H9 (cell line): Measurements from ENCODE around the gene C13orf42. TPM values are rescaled to one million over a fixed set of nuclear protein-coding genes. Genes with fewer than 3 reads are reported as not detected.
"Not testable (repeated sequence)": the region's sequence is repeated elsewhere in the genome, so short reads cannot be mapped to it uniquely, and the experiment has no call there.

ENCODE experiments used
- DNase-seq: peaks from one replicate; pipeline ENCODE4 v3.0.0-alpha.2; 2017
- H2AFZ ChIP-seq: one replicate; pipeline ENCODE4 v1.6.1; 2013; ENCODE audit warnings: mild to moderate bottlenecking, low read length, control low read depth, moderate library complexity
- H2AK5ac ChIP-seq: 2 replicates; pipeline ENCODE4 v1.6.1; 2013; ENCODE audit warnings: low read length, control low read depth, mixed read lengths; ENCODE audit not compliant: insufficient read length
- H2BK120ac ChIP-seq: one replicate; pipeline ENCODE4 v1.6.1; 2013; ENCODE audit warnings: low read depth, mild to moderate bottlenecking, low read length, control low read depth, inconsistent platforms; ENCODE audit not compliant: poor library complexity, severe bottlenecking
- H2BK12ac ChIP-seq: 2 replicates; pipeline ENCODE4 v1.6.1; 2013; ENCODE audit warnings: low read length, control low read depth, mixed read lengths, low read depth; ENCODE audit not compliant: insufficient read length
- H2BK15ac ChIP-seq: 2 replicates; pipeline ENCODE4 v1.6.1; 2013; ENCODE audit warnings: low read depth, low read length, control low read depth
- H2BK20ac ChIP-seq: one replicate; pipeline ENCODE4 v1.6.1; 2013; ENCODE audit warnings: low read depth, mild to moderate bottlenecking, low read length, control low read depth, inconsistent platforms; ENCODE audit not compliant: poor library complexity, severe bottlenecking
- H2BK5ac ChIP-seq: 2 replicates; pipeline ENCODE4 v1.6.1; 2013; ENCODE audit warnings: low read length, control low read depth, mixed read lengths; ENCODE audit not compliant: insufficient read length
- H3K14ac ChIP-seq: 2 replicates; pipeline ENCODE4 v1.6.1; 2013; ENCODE audit warnings: low read length, control low read depth; ENCODE audit not compliant: insufficient read depth
- H3K18ac ChIP-seq: 2 replicates; pipeline ENCODE4 v1.6.1; 2013; ENCODE audit warnings: low read depth, mild to moderate bottlenecking, mixed read lengths, low read length, control low read depth; ENCODE audit not compliant: insufficient read length
- H3K23ac ChIP-seq: 2 replicates; pipeline ENCODE4 v1.6.1; 2013; ENCODE audit warnings: low read length, control low read depth, mixed read lengths, low read depth; ENCODE audit not compliant: insufficient read length
- H3K23me2 ChIP-seq: 2 replicates; pipeline ENCODE4 v1.6.1; 2013; ENCODE audit warnings: low read depth, mild to moderate bottlenecking, mixed read lengths, low read length, control low read depth; ENCODE audit not compliant: insufficient read length, poor library complexity, severe bottlenecking
- H3K27ac ChIP-seq: 2 replicates; pipeline ENCODE4 v1.5.1; 2013; ENCODE audit warnings: low read length, control low read depth, mixed read lengths, low read depth; ENCODE audit not compliant: insufficient read length
- H3K27me3 ChIP-seq: 2 replicates; pipeline ENCODE4 v1.6.1; 2013; ENCODE audit warnings: low read length, control low read depth, inconsistent platforms; ENCODE audit not compliant: insufficient read depth
- H3K4ac ChIP-seq: 2 replicates; pipeline ENCODE4 v1.6.1; 2013; ENCODE audit warnings: low read depth, mild to moderate bottlenecking, control low read depth, inconsistent platforms, low read length, moderate library complexity
- H3K4me1 ChIP-seq: 2 replicates; pipeline ENCODE4 v1.6.1; 2013; ENCODE audit warnings: low read length, control low read depth, inconsistent platforms; ENCODE audit not compliant: insufficient read depth
- H3K4me2 ChIP-seq: 2 replicates; pipeline ENCODE4 v1.6.1; 2013; ENCODE audit warnings: low read length, control low read depth, mixed read lengths; ENCODE audit not compliant: insufficient read length, insufficient read depth
- H3K56ac ChIP-seq: 2 replicates; pipeline ENCODE4 v1.6.1; 2013; ENCODE audit warnings: low read depth, mild to moderate bottlenecking, mixed read lengths, low read length, control low read depth; ENCODE audit not compliant: insufficient read length
- H3K79me1 ChIP-seq: 2 replicates; pipeline ENCODE4 v1.6.1; 2013; ENCODE audit warnings: low read depth, mild to moderate bottlenecking, moderate library complexity, low read length, control low read depth, inconsistent platforms; ENCODE audit not compliant: insufficient read depth, poor library complexity, severe bottlenecking
- H3K79me2 ChIP-seq: 2 replicates; pipeline ENCODE4 v1.6.1; 2013; ENCODE audit warnings: low read length, control low read depth, inconsistent platforms; ENCODE audit not compliant: insufficient read depth
- H3K9ac ChIP-seq: 2 replicates; pipeline ENCODE4 v1.6.1; 2013; ENCODE audit warnings: low read length, control low read depth, mixed read lengths; ENCODE audit not compliant: insufficient read length; ENCODE audit errors: extremely low read depth
- H3K9me3 ChIP-seq: one replicate; pipeline ENCODE4 v1.6.1; 2013; ENCODE audit warnings: low read depth, low read length, inconsistent platforms; ENCODE audit not compliant: control insufficient read depth
- H3T11ph ChIP-seq: one replicate; pipeline ENCODE4 v1.6.1; 2013; ENCODE audit warnings: mild to moderate bottlenecking, low read length, control low read depth, inconsistent platforms
- H4K20me1 ChIP-seq: one replicate; pipeline ENCODE4 v1.6.1; 2013; ENCODE audit not compliant: control insufficient read depth, insufficient read length, insufficient read depth
- H4K5ac ChIP-seq: 2 replicates; pipeline ENCODE4 v1.6.1; 2013; ENCODE audit warnings: low read depth, mild to moderate bottlenecking, mixed read lengths, low read length, control low read depth; ENCODE audit not compliant: insufficient read length
- H4K8ac ChIP-seq: replicated peaks from 2 replicates; pipeline ENCODE4 v1.6.1; 2013; ENCODE audit warnings: low read length, control low read depth, mixed read lengths, low read depth; ENCODE audit not compliant: insufficient read length
- H4K91ac ChIP-seq: 2 replicates; pipeline ENCODE4 v1.6.1; 2013; ENCODE audit warnings: low read depth, mild to moderate bottlenecking, moderate library complexity, mixed read lengths, low read length, control low read depth; ENCODE audit not compliant: insufficient read length
- H3K27ac Mint-ChIP-seq, 3 experiments: 2 replicates in 2 of 3; 3 replicates in 1 of 3; pipeline ENCODE4 v1.8.0; 2020 to 2021; ENCODE audit warnings: mixed read lengths in 3 of 3, mild to moderate bottlenecking in 1 of 3, moderate library complexity in 1 of 3
- H3K27me3 Mint-ChIP-seq: 2 replicates; pipeline ENCODE4 v1.8.0; 2021; ENCODE audit warnings: low read depth, mild to moderate bottlenecking, moderate library complexity, mixed read lengths
- H3K36me3 Mint-ChIP-seq, 3 experiments: 2 replicates in 2 of 3; 3 replicates in 1 of 3; pipeline ENCODE4 v1.8.0; 2020 to 2021; ENCODE audit warnings: low read depth in 3 of 3, mixed read lengths in 3 of 3; ENCODE audit not compliant: insufficient read depth in 1 of 3
- H3K4me1 Mint-ChIP-seq, 2 experiments: 2 replicates each; pipeline ENCODE4 v1.8.0; 2020; ENCODE audit warnings: mixed read lengths in 2 of 2
- H3K4me3 Mint-ChIP-seq, 2 experiments: 2 replicates in 1 of 2; 3 replicates in 1 of 2; pipeline ENCODE4 v1.8.0; 2020 to 2021; ENCODE audit warnings: mild to moderate bottlenecking in 2 of 2, mixed read lengths in 2 of 2, moderate library complexity in 1 of 2
- H3K9me3 Mint-ChIP-seq, 2 experiments: 2 replicates in 1 of 2; 3 replicates in 1 of 2; pipeline ENCODE4 v1.8.0; 2020; ENCODE audit warnings: mild to moderate bottlenecking in 2 of 2, mixed read lengths in 2 of 2, moderate library complexity in 1 of 2
- WGBS: extraction: QIAGEN DNeasy Blood & Tissue Kit; methylation state at CpG from one replicate; pipeline ENCODE4 v1.1.7; 2013; ENCODE audit warnings: missing lambda C conversion rate, low lambda C conversion rate, mixed read lengths; ENCODE audit not compliant: insufficient read length; ENCODE audit errors: extremely low coverage; 5-methylcytosine and 5-hydroxymethylcytosine counted together
- total RNA-seq: library from RNA; stranded (reverse); gene quantifications from 2 replicates; pipeline ENCODE4 v1.2.1, GENCODE V29; 2021
- TF ChIP-seq, protein P1 (sequence below): fragments of 200-600 bp; sonication (generic); conservative IDR thresholded peaks from 3 replicates; pipeline ENCODE4 v1.8.0; 2021; ENCODE audit warnings: antibody characterized with exemption, mild to moderate bottlenecking

The C13orf42 gene
- total RNA-seq, 1 experiment from 2014 or later = 16.5 TPM

DNA sequence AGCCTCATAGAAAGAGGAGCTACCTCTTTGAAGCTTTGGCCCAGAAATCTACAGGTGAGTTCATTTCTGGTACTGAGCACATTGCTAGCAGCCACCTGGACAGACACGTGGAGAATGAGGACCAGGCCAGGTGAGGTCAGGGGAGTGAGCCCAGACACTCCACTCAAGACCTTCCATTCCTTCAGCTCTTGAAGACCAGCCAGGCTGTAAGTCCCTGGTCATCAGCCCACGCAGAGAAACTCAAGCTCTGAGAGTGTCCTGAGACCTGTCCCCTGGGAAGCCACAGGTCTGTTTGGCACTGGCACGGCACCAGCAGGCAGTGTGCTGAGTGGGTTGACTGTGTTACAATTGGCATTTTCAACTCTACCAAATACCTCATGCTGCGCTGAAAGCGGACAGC is 27.4 kb downstream of the C13orf42 start:
- H3K4me2 ChIP-seq = no peak overlapping the region
- H4K5ac ChIP-seq = no peak overlapping the region
- no peak overlapping the region for H3K23ac ChIP-seq
- H3K56ac ChIP-seq = no peak overlapping the region
- WGBS = no CpG with 5 or more reads among the region's 5 CpGs
- no peaks in the 10 kb centered on the region for H3K79me1 ChIP-seq
- no peak for DNase-seq
- no peak overlapping the region for H3K14ac ChIP-seq
- no peaks in the 10 kb centered on the region for H3K27me3 ChIP-seq
- no peaks in the 10 kb centered on the region for H4K20me1 ChIP-seq
- H3K4me1 ChIP-seq = no peaks in the 10 kb centered on the region
- no peak overlapping the region for H3K4me3 Mint-ChIP-seq
- H2BK20ac ChIP-seq = no peak overlapping the region
- H2BK5ac ChIP-seq = no peak overlapping the region
- no peaks in the 10 kb centered on the region for H3K79me2 ChIP-seq
- no peak overlapping the region for H3K9ac ChIP-seq
- H3K9me3 ChIP-seq = no peaks in the 10 kb centered on the region
- no peak overlapping the region for H2BK120ac ChIP-seq
- peaks cover 31 to 63% (median 49%) of the 10 kb centered on the region in 3 experiments for H3K36me3 Mint-ChIP-seq
- no peak overlapping the region for H4K91ac ChIP-seq
- no peak overlapping the region for H3K4ac ChIP-seq
- 0 out of 4 replicates have a peak, but pooled peaks cover 0 to 4% of the 10 kb centered on the region in 2 experiments for H3K4me1 Mint-ChIP-seq
- no peak overlapping the region for H2BK12ac ChIP-seq
- no peak overlapping the region for H3T11ph ChIP-seq
- no peak overlapping the region for H3K27ac ChIP-seq
- TF ChIP-seq, protein P1, sequence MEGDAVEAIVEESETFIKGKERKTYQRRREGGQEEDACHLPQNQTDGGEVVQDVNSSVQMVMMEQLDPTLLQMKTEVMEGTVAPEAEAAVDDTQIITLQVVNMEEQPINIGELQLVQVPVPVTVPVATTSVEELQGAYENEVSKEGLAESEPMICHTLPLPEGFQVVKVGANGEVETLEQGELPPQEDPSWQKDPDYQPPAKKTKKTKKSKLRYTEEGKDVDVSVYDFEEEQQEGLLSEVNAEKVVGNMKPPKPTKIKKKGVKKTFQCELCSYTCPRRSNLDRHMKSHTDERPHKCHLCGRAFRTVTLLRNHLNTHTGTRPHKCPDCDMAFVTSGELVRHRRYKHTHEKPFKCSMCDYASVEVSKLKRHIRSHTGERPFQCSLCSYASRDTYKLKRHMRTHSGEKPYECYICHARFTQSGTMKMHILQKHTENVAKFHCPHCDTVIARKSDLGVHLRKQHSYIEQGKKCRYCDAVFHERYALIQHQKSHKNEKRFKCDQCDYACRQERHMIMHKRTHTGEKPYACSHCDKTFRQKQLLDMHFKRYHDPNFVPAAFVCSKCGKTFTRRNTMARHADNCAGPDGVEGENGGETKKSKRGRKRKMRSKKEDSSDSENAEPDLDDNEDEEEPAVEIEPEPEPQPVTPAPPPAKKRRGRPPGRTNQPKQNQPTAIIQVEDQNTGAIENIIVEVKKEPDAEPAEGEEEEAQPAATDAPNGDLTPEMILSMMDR = no peak
- H3K23me2 ChIP-seq = no peaks in the 10 kb centered on the region
- H3K9me3 Mint-ChIP-seq = peaks cover 10 to 19% of the 10 kb centered on the region in 2 experiments
- H4K8ac ChIP-seq = no peak overlapping the region
- no peak overlapping the region for H2AFZ ChIP-seq
- H2BK15ac ChIP-seq = no peak overlapping the region
- H3K27me3 Mint-ChIP-seq = no peaks in the 10 kb centered on the region
- no peak overlapping the region for H3K18ac ChIP-seq
- no peak overlapping the region for H3K27ac Mint-ChIP-seq
- no peak overlapping the region for H2AK5ac ChIP-seq

DNA sequence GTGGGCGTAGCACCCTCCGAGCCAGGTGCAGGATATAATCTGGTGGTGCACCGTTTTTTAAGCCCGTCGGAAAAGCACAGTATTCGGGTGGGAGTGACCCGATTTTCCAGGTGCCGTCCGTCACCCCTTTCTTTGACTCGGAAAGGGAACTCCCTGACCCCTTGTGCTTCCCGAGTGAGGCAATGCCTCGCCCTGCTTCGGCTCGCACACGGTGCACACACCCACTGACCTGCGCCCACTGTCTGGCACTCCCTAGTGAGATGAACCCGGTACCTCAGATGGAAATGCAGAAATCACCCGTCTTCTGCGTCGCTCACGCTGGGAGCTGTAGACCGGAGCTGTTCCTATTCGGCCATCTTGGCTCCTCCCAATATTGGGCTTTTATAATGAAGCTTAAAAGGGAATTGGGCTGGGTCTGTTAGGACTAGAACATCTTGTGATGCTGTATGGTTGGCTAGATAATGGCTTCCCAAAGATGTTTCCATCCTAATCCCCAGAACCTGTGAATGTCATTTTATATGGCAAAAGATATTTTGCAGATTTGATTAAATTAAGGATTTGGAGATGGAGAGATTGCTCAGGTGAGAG is 30.5 kb downstream of the C13orf42 start:
- H2AK5ac ChIP-seq, H3K27me3 ChIP-seq, H2BK15ac ChIP-seq, H2BK12ac ChIP-seq, H3T11ph ChIP-seq, H4K20me1 ChIP-seq, H4K91ac ChIP-seq, H2BK120ac ChIP-seq, H3K23me2 ChIP-seq, H3K4ac ChIP-seq, H3K27ac ChIP-seq, H3K9ac ChIP-seq, H3K79me2 ChIP-seq, H3K79me1 ChIP-seq, DNase-seq, H3K14ac ChIP-seq, H3K4me2 ChIP-seq, H3K23ac ChIP-seq, H3K4me1 ChIP-seq, H2BK5ac ChIP-seq, H2BK20ac ChIP-seq, H2AFZ ChIP-seq, H3K56ac ChIP-seq, H4K8ac ChIP-seq, H3K9me3 ChIP-seq, H3K18ac ChIP-seq, H4K5ac ChIP-seq, H3K27me3 Mint-ChIP-seq, H3K4me3 Mint-ChIP-seq, H3K4me1 Mint-ChIP-seq: not testable (repeated sequence)
- Mint-ChIP-seq H3K36me3 (peaks cover 37 to 64% (median 63%) of the 10 kb centered on the region in 3 experiments), H3K27ac (peak overlapping the region in 1 of 3 experiments; percentile 52; a peak in 1 of 7 replicates), H3K9me3 (peaks cover 30 to 44% of the 10 kb centered on the region in 2 experiments)
- no CpG with 5 or more reads among the region's 23 CpGs for WGBS
